Colonic mucosa (tissue), 4 donors: Measurements from ENCODE around the gene SON. TPM values are rescaled to one million over a fixed set of nuclear protein-coding genes. Genes with fewer than 3 reads are reported as not detected.
A peak's percentile ranks its signal among the peaks of the same experiment; 100 is the strongest.

Source experiments
- DNase-seq: peaks from one replicate; pipeline ENCODE4 v3.0.0-alpha.2; 2020
- H3K27ac ChIP-seq: fragments of 200-600 bp; one replicate; pipeline ENCODE4 v1.8.0; 2021
- H3K27me3 ChIP-seq: fragments of 200-600 bp; one replicate; pipeline ENCODE4 v1.8.0; 2021
- H3K36me3 ChIP-seq: fragments of 200-600 bp; one replicate; pipeline ENCODE4 v1.8.0; 2021
- H3K4me1 ChIP-seq: fragments of 200-600 bp; one replicate; pipeline ENCODE4 v1.8.0; 2021; ENCODE audit warnings: mild to moderate bottlenecking
- H3K4me3 ChIP-seq: fragments of 200-600 bp; one replicate; pipeline ENCODE4 v1.8.0; 2021
- H3K9ac ChIP-seq, 2 donors: one replicate each; pipeline ENCODE4 v1.7.0; 2013; ENCODE audit warnings: control low read depth in 2 of 2, low read depth in 2 of 2, low read length in 2 of 2
- H3K9me3 ChIP-seq: fragments of 200-600 bp; one replicate; pipeline ENCODE4 v1.8.0; 2021
- intact Hi-C: fragments of 100-400 bp; cut with DNase I; formaldehyde crosslinking; loops from one replicate; pipeline ENCODE4 v1.14.1; 2022
- total RNA-seq, 2 donors: library from RNA; stranded (reverse); fragmentation: NEBNext Ultra II Directional in 1 of 2; extraction: Animal tissue kit (Norgen Biotek cat#: 25700) in 1 of 2; gene quantifications; one replicate each; pipeline ENCODE4 v1.2.1, GENCODE V29; 2021
- TF ChIP-seq, protein P1 (sequence below): fragments of 200-600 bp; IDR thresholded peaks from one replicate; pipeline ENCODE4 v1.8.0; 2022; ENCODE audit warnings: antibody characterized with exemption, mild to moderate bottlenecking
- donor health status: healthy.
- donor health status: DM: no; HTN: no; CAD: no.
- donor health status: DM: no; HTN: no; CAD: no.

The SON gene
- total RNA-seq, 2 donors from 2014 or later, result 190 to 213 TPM

DNA sequence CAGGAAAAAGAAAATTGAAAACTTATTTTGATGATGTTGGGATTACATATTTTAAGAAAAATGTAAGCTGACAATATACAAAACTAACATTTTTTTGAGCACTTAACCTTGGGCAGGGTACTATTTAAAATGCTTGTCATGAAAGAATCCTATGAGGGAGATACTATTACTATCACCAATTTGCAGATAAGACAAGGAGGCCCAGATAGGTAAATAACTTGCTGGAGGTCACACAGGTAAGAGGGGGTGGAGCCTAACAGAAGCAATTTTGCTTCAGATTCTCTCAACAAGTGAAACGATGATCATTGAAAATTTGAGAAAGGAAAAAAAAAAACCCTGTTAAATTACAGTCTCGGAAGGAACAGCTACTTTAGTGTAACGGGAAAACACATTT is 2.1 kb upstream of the SON start:
- Histone ChIP-seq H3K36me3 (no peaks in the 10 kb centered on the region), H3K9me3 (no peaks in the 10 kb centered on the region), H3K27me3 (no peaks in the 10 kb centered on the region), H3K9ac (no peak overlapping the region), H3K27ac (peak overlapping the region; percentile 99), H3K4me3 (peak overlapping the region; percentile 59), H3K4me1 (peaks cover 10% of the 10 kb centered on the region)
- no peak for DNase-seq
- TF ChIP-seq, protein P1, sequence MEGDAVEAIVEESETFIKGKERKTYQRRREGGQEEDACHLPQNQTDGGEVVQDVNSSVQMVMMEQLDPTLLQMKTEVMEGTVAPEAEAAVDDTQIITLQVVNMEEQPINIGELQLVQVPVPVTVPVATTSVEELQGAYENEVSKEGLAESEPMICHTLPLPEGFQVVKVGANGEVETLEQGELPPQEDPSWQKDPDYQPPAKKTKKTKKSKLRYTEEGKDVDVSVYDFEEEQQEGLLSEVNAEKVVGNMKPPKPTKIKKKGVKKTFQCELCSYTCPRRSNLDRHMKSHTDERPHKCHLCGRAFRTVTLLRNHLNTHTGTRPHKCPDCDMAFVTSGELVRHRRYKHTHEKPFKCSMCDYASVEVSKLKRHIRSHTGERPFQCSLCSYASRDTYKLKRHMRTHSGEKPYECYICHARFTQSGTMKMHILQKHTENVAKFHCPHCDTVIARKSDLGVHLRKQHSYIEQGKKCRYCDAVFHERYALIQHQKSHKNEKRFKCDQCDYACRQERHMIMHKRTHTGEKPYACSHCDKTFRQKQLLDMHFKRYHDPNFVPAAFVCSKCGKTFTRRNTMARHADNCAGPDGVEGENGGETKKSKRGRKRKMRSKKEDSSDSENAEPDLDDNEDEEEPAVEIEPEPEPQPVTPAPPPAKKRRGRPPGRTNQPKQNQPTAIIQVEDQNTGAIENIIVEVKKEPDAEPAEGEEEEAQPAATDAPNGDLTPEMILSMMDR, result no peak
- intact Hi-C loops, result loop anchor here (5.0 kb wide), 2 partner anchors 47 to 58 kb away; partner anchors contain the start of gene DONSON

DNA sequence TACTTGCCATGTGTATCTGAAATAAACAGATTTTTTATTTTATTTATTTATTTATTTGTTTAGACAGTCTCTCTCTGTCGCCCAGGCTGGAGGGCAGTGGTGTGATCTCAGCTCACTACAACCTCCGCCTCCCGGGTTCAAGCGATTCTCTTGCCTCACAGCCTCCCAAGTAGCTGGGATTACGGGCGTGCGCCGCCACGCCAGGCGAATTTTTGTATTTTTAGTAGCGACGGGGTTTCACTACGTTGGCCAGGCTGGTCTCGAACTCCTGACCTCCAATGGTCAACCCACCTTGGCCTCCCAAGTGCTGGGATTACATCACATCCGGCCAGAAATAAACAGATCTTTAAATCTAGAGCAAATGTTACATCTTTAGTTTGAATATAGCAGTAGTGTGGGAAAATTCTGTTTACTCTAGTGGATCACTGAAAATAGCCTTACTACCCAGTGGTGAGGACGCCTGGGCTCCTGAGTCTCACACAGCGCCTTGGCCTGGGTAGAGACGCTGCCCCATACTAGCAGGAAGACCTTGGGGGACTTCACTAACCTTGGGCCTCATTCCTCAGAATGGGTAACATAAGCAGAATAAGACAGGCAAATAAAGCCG is 1.6 kb upstream of the SON start:
- DNase-seq, result peak; percentile 31
- peaks cover 10% of the 10 kb centered on the region for H3K4me1 ChIP-seq
- intact Hi-C loops, result loop anchor here (5.0 kb wide), 2 partner anchors 46 to 59 kb away; partner anchors contain the start of gene DONSON
- H3K27me3 ChIP-seq, result no peaks in the 10 kb centered on the region
- H3K4me3 ChIP-seq, result peak overlapping the region; percentile 59
- no peaks in the 10 kb centered on the region for H3K9me3 ChIP-seq
- peak overlapping the region; percentile 93 to 99 for H3K9ac ChIP-seq
- TF ChIP-seq, protein P1, result no peak
- H3K27ac ChIP-seq, result peak overlapping the region; percentile 99
- no peaks in the 10 kb centered on the region for H3K36me3 ChIP-seq

DNA sequence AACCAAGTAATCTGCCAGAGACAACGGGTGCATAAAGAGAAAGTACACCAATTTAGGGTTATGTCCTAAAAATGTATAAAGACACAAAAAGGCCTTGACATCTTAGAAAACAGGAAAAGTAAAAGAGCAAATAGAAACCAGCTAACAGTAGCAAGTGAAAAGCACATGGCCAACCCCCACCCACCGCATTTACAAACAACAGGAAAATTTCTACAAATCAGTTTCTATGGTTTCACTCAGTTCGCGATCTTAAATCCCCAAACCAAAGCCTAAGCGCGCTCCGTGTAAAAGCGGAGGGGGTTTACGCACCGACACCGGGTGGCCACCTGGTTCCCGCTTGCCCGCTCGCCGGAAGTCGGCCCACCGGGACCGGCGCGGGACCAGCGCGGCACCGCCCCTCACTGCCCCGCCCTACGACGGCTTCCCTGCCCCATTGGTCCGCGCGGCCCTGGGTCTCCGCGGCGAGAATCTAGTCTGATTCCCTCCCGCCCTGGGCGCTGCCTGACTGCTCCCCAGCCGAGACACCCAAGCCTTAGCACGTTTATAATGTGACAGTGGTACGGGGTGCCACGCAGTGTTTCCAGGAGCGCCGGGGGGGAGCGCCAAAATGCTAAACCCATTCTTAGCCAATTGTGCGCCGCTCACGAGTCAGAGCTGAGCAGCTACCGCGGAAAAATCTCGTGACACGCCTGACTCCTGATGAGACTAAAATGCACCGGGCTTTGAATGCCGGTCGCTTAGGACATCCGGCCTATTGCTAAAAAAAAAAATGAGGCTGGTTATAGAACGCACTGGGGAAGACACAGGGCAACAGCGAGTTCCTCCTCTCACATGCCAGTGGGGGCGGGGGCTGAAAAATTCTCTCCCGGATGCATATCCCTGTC is 840 bp upstream of the SON start, which contains the start of gene GART:
Gene GART (minus strand): TSS at position 362 of the 884 bp plus-strand sequence. CDS start 2,802 bp downstream, outside the sequence.
- peak within 1 kb of the TSS; percentile 93 to 99 for H3K9ac ChIP-seq
- no peaks in the 10 kb centered on the region for H3K27me3 ChIP-seq
- no peaks in the 10 kb centered on the region for H3K9me3 ChIP-seq
- H3K36me3 ChIP-seq, result no peaks in the 10 kb centered on the region
- DNase-seq, result peak; percentile 91
- intact Hi-C loops, result loop anchor here (5.0 kb wide), 2 partner anchors 45 to 60 kb away; partner anchors contain the start of gene DONSON
- peak within 1 kb of the TSS; percentile 59 for H3K4me3 ChIP-seq
- H3K27ac ChIP-seq, result peak within 1 kb of the TSS; percentile 99
- peaks cover 10% of the 10 kb centered on the region for H3K4me1 ChIP-seq
- TF ChIP-seq, protein P1, result no peak

DNA sequence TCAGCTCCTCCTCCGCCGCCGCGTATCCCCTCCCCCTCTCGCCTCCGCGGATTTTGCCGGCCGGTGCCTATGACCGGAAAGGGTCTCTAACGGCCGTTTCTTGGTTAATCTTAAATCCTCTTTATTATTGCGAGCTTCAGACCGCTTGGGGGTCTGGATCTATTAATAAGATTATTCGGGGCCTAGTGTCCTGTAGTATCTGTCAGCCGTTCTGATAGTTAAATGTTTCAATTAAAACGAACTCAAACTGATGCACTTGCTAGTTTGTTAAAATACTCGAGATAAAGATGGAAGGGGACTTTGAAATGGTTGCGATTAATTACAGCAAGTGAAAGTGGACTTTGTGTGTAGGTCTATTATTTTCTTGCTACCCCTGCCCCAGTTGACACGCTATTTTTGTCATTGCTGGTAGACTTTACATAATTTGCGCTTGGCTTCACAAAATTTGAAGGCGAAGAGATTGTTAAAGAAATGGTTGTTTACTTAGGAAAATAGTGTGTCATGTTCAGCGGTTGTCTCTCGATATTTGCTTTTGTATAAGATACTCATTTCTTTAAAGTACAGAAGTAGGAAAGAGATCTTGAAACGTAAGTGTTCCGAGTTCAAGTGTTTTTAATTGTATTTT is 779 bp downstream of the SON start:
- Histone ChIP-seq H3K27me3 (no peaks in the 10 kb centered on the region), H3K9ac (peak overlapping the region; percentile 83 to 99), H3K4me3 (peak overlapping the region; percentile 59), H3K27ac (peak overlapping the region; percentile 99), H3K4me1 (peaks cover 10% of the 10 kb centered on the region), H3K9me3 (no peaks in the 10 kb centered on the region), H3K36me3 (no peaks in the 10 kb centered on the region)
- intact Hi-C loops, result loop anchor here (5.0 kb wide), 2 partner anchors 44 to 61 kb away; partner anchors contain the start of gene DONSON
- DNase-seq, result peak; percentile 81
- TF ChIP-seq, protein P1, result no peak
